Transverse colon (tissue), 4 donors: ENCODE measurements around the gene RTP3.

Experiments
- EP300 ChIP-seq: sonication (generic); formaldehyde crosslinking; IDR thresholded peaks from one replicate; pipeline ENCODE4 v1.6.1; 2017; ENCODE audit warnings: antibody characterized with exemption, low read depth
- POLR2A ChIP-seq: fragments of 450-650 bp; IDR thresholded peaks from one replicate; pipeline ENCODE4 v1.6.1; 2016; ENCODE audit warnings: antibody characterized with exemption, mild to moderate bottlenecking, moderate library complexity
- POLR2AphosphoS5 ChIP-seq, 3 donors: sonication (generic); formaldehyde crosslinking; IDR thresholded peaks; one replicate each; pipeline ENCODE4 v1.6.1; 2016; ENCODE audit warnings: antibody characterized with exemption in 3 of 3
- TF ChIP-seq, protein P1 (sequence below), 5 experiments: fragments of 200-600 bp in 3 of 5; fragments of 450-650 bp in 2 of 5; sonication (generic) in 3 of 5; IDR thresholded peaks; 1 replicate in 2 of 5; 2 replicates in 3 of 5; pipeline ENCODE4 v1.5.1; 2016 to 2017; ENCODE audit warnings: antibody characterized with exemption in 5 of 5, inconsistent platforms in 3 of 5, mild to moderate bottlenecking in 2 of 5, moderate library complexity in 1 of 5

DNA sequence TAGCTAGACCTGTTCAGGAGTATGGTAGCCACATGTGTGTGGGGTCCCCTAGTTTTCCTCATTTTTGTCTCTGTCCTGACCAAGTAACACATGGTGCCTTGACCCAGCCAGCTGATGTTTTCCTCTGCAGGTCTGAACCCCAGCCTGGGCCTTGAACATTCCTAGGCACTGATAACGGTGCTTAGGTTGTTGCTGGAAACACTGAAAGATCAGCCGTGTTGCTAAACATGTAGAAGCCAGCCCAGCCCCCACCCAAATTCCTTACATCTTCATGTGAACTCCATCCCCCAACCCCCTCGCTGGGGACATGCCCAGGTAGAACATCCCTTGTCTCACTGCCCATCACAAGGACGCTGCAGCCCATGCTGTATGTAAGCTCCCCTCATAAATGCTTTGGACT is 18.7 kb downstream of the RTP3 start:
- TF ChIP-seq, protein P1, sequence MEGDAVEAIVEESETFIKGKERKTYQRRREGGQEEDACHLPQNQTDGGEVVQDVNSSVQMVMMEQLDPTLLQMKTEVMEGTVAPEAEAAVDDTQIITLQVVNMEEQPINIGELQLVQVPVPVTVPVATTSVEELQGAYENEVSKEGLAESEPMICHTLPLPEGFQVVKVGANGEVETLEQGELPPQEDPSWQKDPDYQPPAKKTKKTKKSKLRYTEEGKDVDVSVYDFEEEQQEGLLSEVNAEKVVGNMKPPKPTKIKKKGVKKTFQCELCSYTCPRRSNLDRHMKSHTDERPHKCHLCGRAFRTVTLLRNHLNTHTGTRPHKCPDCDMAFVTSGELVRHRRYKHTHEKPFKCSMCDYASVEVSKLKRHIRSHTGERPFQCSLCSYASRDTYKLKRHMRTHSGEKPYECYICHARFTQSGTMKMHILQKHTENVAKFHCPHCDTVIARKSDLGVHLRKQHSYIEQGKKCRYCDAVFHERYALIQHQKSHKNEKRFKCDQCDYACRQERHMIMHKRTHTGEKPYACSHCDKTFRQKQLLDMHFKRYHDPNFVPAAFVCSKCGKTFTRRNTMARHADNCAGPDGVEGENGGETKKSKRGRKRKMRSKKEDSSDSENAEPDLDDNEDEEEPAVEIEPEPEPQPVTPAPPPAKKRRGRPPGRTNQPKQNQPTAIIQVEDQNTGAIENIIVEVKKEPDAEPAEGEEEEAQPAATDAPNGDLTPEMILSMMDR (IDR thresholded peaks at IDR 0.05) = no peak
- TF ChIP-seq POLR2A (no peak), POLR2AphosphoS5 (IDR thresholded peaks at IDR 0.05) (no peak), EP300 (no peak)
